Lower leg skin (tissue), 3 donors: ENCODE measurements around the gene ST6GALNAC3.
"Not testable (repeated sequence)": the region's sequence is repeated elsewhere in the genome, so short reads cannot be mapped to it uniquely, and the experiment has no call there.

Experiments
- CTCF ChIP-seq, 3 donors: fragments of 450-650 bp; IDR thresholded peaks; one replicate each; pipeline ENCODE4 v1.5.1; 2016; ENCODE audit warnings: antibody characterized with exemption in 3 of 3, mild to moderate bottlenecking in 3 of 3, moderate library complexity in 2 of 3
- POLR2A ChIP-seq, 2 donors: fragments of 450-650 bp; IDR thresholded peaks; one replicate each; pipeline ENCODE4 v1.6.1; 2016 to 2017; ENCODE audit warnings: antibody characterized with exemption in 2 of 2, mild to moderate bottlenecking in 1 of 2, moderate library complexity in 1 of 2

GRCh38 chr1:76341816-76342215, 267.3 kb downstream of the ST6GALNAC3 start:
- TF ChIP-seq CTCF, POLR2A (IDR thresholded peaks at IDR 0.05): not testable (repeated sequence)
